Activated naive CD4-positive, alpha-beta T cell treated with anti-CD3 and anti-CD28 coated beads for 36 hours (primary cell): ENCODE measurements around the gene SARDH. TPM values are rescaled to one million over a fixed set of nuclear protein-coding genes. Genes with fewer than 3 reads are reported as not detected.

ENCODE experiments used
- CTCF ChIA-PET: fragments of 350-600 bp; sonication (Branson Sonifier 250); formaldehyde crosslinking; loops from one replicate; lab custom pipeline; 2021; ENCODE audit warnings: antibody characterized with exemption; lab: Charles Lee
- DNase-seq: peaks from one replicate; pipeline ENCODE4 v3.0.0-alpha.2; 2020
- H3K27ac Mint-ChIP-seq: one replicate; pipeline ENCODE4 v1.8.0; 2021; ENCODE audit warnings: mild to moderate bottlenecking, mixed read lengths
- H3K27me3 Mint-ChIP-seq: one replicate; pipeline ENCODE4 v1.8.0; 2021; ENCODE audit warnings: low read depth, mixed read lengths
- H3K36me3 Mint-ChIP-seq: one replicate; pipeline ENCODE4 v1.8.0; 2021; ENCODE audit warnings: low read depth, mixed read lengths
- H3K4me1 Mint-ChIP-seq: one replicate; pipeline ENCODE4 v1.8.0; 2021; ENCODE audit warnings: low read depth, mixed read lengths
- H3K4me3 Mint-ChIP-seq: one replicate; pipeline ENCODE4 v1.8.0; 2021; ENCODE audit warnings: mild to moderate bottlenecking, moderate library complexity, mixed read lengths
- H3K9me3 Mint-ChIP-seq: one replicate; pipeline ENCODE4 v1.8.0; 2021; ENCODE audit warnings: mixed read lengths
- intact Hi-C: fragments of 100-400 bp; cut with micrococcal nuclease; formaldehyde crosslinking; loops from one replicate; pipeline ENCODE4 v1.15.1; 2023
- total RNA-seq, 2 experiments: library from RNA; stranded (reverse); gene quantifications; one replicate each; pipeline ENCODE4 v1.2.3, GENCODE V29; 2021

The SARDH gene
- total RNA-seq, 2 experiments from 2014 or later = 7.7 TPM

DNA sequence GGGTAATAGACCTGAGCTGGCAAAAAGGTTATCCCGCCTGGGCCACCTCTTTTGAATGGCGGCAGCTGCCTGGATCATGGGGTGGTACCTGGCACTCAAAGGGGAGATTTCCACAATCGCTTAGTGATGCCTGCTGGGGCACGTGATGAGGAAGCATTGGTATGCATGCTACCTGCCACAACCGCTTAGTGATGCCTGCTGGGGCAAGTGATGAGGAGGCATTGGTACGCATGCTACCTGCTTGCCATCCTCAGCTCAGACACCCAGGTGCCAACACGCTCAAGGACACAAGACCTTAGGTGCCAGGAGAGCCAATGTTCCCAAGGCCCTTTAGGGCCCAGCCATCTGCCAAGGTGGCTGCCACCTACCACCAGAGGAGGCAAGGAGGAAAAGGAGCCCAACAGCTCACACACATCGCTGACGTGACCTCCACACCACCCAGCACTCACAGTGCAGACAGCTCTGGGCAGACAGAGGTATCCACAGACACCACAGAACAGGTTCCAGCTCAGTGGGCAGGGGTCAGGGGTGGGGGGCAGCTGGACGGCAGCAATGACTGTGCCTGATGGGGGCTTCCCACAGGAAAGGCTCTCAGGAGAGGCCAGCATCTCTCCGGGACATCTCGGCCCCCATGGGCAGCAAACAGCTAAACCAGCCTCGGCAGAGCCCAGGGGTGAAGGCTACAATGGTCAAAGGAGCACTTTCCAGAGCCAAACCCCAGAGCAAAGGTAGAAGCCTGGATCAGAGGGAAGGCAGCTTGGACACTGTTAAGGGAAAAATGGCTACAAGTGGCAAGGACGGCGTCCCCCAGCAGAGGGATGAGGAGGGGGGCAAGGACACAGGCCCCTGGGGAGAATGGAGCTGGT is 43.0 kb upstream of the SARDH start:
- Mint-ChIP-seq H3K36me3 (no peaks in the 10 kb centered on the region), H3K9me3 (no peaks in the 10 kb centered on the region), H3K27ac (no peak overlapping the region), H3K27me3 (no peaks in the 10 kb centered on the region), H3K4me1 (no peaks in the 10 kb centered on the region), H3K4me3 (no peak overlapping the region)
- CTCF ChIA-PET = interaction anchor here (0.6 to 5.2 kb wide), 12 partner anchors 8 to 220 kb away, joined by 3 to 84 read pairs (median 4); no protein-coding TSS in a partner anchor
- intact Hi-C loops = no loop called here
- no peak for DNase-seq

DNA sequence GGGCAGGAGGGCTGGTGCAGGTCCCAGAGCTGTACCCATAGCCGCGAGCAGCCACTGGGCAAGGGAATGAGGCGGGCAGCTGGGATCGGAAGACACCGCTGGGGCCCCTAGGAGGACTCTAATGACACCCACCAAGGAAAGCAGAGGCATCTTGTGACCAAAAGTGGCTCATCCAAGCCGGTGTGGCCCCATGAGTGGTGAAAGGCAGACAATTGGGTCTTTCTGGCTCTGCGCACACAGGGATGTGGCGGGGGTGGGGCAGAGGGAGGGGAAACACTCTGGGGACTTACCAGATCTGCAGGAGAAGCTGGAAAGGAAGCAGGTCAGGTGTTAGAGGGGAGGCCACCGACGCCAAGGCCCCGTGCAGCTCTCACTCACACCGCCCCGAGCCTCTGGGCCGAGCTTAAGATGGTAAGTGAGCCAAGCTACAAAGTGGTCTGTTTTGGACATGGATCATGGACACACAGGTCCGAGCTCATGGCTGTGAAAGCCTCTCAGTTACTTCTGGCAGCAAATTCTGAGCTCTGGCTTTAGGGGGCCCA is 42.3 kb upstream of the SARDH start:
- H3K9me3 Mint-ChIP-seq = no peaks in the 10 kb centered on the region
- peaks cover under 1% of the 10 kb centered on the region for H3K36me3 Mint-ChIP-seq
- no peak overlapping the region for H3K27ac Mint-ChIP-seq
- CTCF ChIA-PET = interaction anchor here (0.6 to 5.2 kb wide), 2 partner anchors 206 to 215 kb away, joined by 3 to 84 read pairs; no protein-coding TSS in a partner anchor
- no peak for DNase-seq
- intact Hi-C loops = no loop called here
- H3K4me1 Mint-ChIP-seq = no peaks in the 10 kb centered on the region
- H3K4me3 Mint-ChIP-seq = no peak overlapping the region
- H3K27me3 Mint-ChIP-seq = no peaks in the 10 kb centered on the region

DNA sequence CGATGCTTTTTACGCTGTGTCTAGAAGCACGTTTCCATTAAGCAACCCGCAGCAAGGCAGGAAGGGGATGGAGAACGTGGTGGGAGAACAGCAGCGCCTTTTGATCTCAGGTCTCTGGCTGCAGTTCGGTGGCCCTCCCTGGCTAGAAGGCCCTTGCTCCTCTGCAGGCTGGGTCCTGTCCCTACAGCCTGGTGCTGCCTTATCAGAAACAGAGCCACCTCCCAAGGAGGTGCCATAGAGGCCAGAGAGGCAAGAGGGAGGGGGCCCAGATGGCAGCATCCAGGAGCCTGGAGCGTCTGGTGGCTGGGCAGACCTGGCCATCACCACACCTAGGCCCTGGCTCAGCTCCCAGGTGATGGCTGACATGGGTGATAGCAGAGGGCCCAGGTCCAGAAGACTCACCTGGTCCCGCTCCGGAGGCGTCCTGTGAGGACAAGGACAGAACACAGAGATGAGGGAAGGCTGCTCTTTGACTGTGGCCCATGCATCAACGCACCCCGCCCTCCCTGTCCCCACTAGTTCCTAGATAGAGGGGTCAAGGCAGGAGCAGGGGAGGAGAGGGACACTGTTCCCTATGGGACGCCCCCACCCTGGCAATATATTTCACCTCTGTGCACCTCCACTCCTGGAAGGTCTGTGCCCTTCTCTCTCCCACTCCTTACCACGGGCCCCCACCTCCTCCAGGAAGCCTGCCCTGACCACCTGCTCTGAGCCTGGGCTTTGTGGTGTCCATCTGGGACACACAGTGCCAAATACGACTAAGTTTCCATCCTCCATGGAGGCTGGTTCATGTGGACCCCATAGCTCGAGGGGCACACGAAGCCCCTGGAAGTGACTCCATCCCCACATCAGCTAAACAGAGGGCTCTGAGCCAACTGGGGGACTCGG is 41.6 kb upstream of the SARDH start:
- Mint-ChIP-seq H3K4me1 (no peaks in the 10 kb centered on the region), H3K9me3 (no peaks in the 10 kb centered on the region), H3K4me3 (no peak overlapping the region), H3K27me3 (no peaks in the 10 kb centered on the region), H3K36me3 (peaks cover 2% of the 10 kb centered on the region), H3K27ac (no peak overlapping the region)
- intact Hi-C loops = no loop called here
- DNase-seq = no peak
- CTCF ChIA-PET = interaction anchor here (5.2 kb wide), 1 partner anchor 215 kb away, joined by 84 read pairs; no protein-coding TSS in a partner anchor

DNA sequence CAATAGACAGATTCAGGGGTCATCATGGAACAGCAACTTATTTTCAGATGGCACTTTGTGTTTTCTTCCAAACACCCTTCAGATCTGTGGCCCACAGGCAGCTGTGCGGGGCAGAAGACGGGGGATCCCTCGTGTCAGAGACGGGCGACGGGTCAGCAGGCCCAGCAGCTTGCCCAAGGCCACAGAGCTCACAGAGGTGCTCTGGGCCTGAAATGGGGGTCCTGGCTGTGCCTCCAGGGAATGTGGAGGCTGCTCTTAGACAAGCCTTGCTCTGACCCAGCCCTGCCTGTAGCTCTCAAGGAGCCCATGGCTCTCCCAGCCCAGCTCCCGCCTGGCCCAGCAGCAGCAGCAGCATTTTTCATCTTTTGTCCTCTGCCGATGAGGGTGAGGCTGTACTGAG is 40.9 kb upstream of the SARDH start:
- no peak for DNase-seq
- Mint-ChIP-seq H3K27me3 (no peaks in the 10 kb centered on the region), H3K4me1 (no peaks in the 10 kb centered on the region), H3K4me3 (no peak overlapping the region), H3K27ac (no peak overlapping the region), H3K36me3 (peaks cover 5% of the 10 kb centered on the region), H3K9me3 (peaks cover under 1% of the 10 kb centered on the region)
- CTCF ChIA-PET = interaction anchor here (5.2 kb wide), 1 partner anchor 216 kb away, joined by 84 read pairs; no protein-coding TSS in a partner anchor
- intact Hi-C loops = no loop called here

DNA sequence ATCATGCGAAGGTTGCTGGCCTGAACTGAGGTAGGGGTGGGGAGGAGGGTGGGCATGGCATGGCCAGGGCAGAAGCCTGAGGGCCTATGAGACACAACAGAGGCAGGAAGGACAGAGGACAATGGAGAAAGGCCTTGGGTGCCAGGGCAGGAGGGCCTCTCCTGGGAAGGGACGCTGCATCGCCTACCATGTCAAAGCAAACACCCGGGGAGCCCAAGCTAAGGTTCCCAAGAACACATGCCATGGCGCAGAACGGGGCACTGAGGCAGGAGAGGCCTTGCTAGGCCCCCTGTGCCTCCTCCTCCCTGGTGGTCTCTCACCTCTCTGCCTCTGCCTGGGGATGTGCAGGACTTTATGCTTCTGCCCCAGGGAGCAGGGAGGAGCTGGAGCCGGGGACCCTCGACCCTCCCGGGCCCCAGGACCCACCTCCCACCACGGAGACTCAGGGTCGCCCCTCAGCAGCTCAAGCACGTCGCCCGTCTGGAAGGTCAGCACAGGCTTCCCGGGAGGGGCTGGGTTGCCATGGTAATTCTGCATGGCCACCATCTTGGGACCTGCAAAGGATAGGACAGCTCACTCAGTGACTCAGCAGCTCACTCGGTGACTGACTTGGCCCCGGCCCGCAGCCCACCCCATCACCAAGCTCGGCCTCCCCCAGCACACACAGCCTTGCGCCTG is 40.3 kb upstream of the SARDH start:
- intact Hi-C loops = no loop called here
- H3K4me1 Mint-ChIP-seq = no peaks in the 10 kb centered on the region
- H3K4me3 Mint-ChIP-seq = no peak overlapping the region
- CTCF ChIA-PET = interaction anchor here (5.2 kb wide), 1 partner anchor 217 kb away, joined by 84 read pairs; no protein-coding TSS in a partner anchor
- H3K9me3 Mint-ChIP-seq = peaks cover 2% of the 10 kb centered on the region
- no peaks in the 10 kb centered on the region for H3K27me3 Mint-ChIP-seq
- H3K36me3 Mint-ChIP-seq = peaks cover 6% of the 10 kb centered on the region
- no peak overlapping the region for H3K27ac Mint-ChIP-seq
- DNase-seq = no peak

DNA sequence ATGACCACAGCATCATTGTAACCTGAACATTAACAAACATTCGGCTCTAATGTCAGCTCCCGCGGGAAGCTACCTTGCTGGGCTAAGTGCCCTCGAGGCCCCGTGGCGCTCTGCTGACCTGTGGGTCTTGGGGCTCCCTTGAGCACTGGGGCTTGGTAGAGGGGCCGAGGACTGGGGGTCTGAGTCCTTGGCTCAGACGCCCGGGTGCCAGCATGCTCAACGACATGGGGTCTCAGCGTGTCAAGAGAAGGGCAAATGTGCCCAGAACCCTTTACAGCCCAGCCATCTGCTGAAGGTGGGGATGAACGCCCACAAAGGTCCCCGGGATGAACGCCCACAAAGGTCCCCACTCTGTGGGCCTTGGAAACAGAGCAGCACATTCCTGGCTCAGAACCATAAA is 39.7 kb upstream of the SARDH start:
- Mint-ChIP-seq H3K27me3 (no peaks in the 10 kb centered on the region), H3K9me3 (peaks cover 2% of the 10 kb centered on the region), H3K27ac (no peak overlapping the region), H3K4me1 (no peaks in the 10 kb centered on the region), H3K36me3 (peaks cover 6% of the 10 kb centered on the region), H3K4me3 (no peak overlapping the region)
- DNase-seq = no peak
- CTCF ChIA-PET = interaction anchor here (1.3 kb wide), 1 partner anchor 217 kb away, joined by 3 read pairs; no protein-coding TSS in a partner anchor
- intact Hi-C loops = no loop called here

DNA sequence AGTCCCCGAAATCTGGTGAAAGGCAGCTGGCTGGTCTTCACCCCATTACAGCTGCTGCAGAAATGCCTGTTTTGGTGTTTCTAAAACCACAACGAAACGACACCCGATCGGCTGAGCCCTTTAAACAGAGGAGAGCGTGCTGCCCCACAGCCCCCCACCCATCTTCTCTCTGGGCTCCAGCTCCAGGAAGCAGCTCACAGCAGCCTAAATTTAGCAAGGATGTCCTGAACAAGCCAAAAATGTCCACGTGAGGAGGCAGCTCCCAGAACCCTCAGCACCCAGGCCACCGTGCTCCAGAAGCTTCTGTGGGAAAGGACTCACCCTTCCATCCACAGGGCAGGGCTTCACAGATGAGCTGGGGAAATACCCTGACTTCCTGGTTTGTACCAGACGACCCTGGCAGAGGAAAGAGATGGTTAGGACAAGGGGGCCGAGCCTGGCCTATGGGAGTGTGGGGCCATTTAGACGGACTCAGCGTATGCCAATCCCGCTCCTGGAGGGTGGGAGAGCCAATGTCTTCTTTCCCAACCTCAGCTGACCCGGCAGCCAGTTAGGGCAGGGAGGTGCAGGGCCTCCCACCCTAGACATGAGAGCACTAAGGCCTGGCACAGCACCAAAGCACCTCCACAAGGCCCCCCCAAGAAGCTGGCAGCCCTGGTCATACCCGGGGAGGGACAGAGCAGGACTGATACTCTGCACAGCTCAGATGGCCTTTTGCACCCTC is 39.1 kb upstream of the SARDH start:
- H3K9me3 Mint-ChIP-seq = peaks cover 2% of the 10 kb centered on the region
- no peak overlapping the region for H3K27ac Mint-ChIP-seq
- CTCF ChIA-PET = interaction anchor here (1.3 kb wide), 1 partner anchor 217 kb away, joined by 3 read pairs; no protein-coding TSS in a partner anchor
- H3K4me1 Mint-ChIP-seq = no peaks in the 10 kb centered on the region
- no peak for DNase-seq
- H3K4me3 Mint-ChIP-seq = no peak overlapping the region
- no peaks in the 10 kb centered on the region for H3K27me3 Mint-ChIP-seq
- H3K36me3 Mint-ChIP-seq = peaks cover 6% of the 10 kb centered on the region
- intact Hi-C loops = no loop called here

DNA sequence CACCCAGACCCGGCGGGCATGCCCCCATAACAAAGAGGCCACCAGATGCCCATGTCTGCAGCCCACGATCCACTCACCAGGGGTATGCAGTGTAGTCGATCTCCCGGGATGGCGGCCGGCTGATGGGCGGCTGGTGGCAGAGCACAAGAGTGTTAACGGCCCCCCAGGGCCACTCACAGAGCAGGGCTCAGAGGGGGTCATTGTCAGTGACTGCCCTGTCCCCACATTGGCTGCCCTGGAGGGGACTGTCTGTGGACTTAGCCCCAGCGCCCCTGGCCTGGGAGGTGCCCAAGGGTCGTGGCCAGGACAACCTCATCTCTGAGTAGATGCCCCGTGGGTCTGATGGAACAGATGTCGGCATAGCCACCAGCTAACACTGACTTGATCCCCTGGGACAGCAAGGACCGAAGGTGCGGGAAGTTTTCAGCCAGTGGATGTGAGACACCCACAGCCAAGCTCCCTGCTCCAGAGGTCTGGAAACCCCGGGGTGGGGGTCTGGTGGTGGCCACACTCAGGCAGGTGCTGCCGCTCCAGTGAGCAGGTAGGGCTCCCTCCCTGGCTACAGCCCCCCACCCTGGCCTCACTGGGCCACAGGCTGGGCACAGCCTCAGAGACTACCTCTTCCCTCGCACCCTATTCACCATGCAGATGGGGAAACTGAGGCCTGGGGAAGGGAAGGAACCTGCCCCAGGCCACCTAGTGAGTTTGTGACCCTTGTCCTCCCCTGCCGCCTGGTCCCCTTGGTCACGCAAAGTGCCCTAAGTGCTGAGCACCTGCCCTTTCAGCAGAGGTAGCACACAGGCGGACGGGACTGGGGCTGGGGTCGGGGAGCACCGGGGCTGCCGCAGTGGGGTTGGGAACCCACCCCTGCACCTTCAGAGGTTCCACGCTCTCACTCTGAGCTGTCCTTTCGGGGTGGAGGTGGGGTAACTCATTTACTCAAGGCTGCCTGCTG is 38.1 kb upstream of the SARDH start:
- Mint-ChIP-seq H3K27me3 (no peaks in the 10 kb centered on the region), H3K36me3 (peaks cover 6% of the 10 kb centered on the region), H3K27ac (no peak overlapping the region), H3K4me1 (no peaks in the 10 kb centered on the region), H3K9me3 (peaks cover 2% of the 10 kb centered on the region), H3K4me3 (no peak overlapping the region)
- CTCF ChIA-PET = interaction anchor here (0.6 kb wide), 1 partner anchor 435 kb away, joined by 3 read pairs; no protein-coding TSS in a partner anchor
- intact Hi-C loops = no loop called here
- no peak for DNase-seq

DNA sequence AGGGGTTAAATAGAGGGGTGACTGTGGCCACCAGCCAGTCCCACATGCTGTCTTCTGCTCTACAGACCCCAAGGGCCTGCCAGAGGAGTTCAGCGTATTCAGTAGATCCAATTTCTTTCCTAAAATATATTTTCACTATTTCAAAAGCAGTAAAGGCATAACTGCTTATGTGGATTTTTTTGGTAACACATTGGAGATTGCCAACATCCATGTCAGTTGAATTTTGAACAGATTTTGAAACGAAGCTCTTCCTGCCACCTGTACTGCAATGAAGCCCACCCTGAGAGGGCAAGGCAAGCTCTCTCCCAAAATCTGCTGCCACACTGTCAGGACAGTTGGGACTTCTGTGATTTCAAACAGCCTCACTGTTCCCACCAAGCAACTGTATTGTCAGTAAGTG is 37.1 kb upstream of the SARDH start:
- intact Hi-C loops = no loop called here
- Mint-ChIP-seq H3K4me3 (no peak overlapping the region), H3K4me1 (no peaks in the 10 kb centered on the region), H3K36me3 (peaks cover 6% of the 10 kb centered on the region), H3K9me3 (peaks cover 2% of the 10 kb centered on the region), H3K27ac (no peak overlapping the region), H3K27me3 (no peaks in the 10 kb centered on the region)
- DNase-seq = no peak
- CTCF ChIA-PET = interaction anchor here (0.6 to 0.8 kb wide), 2 partner anchors 32 to 434 kb away, joined by 3 read pairs; no protein-coding TSS in a partner anchor

DNA sequence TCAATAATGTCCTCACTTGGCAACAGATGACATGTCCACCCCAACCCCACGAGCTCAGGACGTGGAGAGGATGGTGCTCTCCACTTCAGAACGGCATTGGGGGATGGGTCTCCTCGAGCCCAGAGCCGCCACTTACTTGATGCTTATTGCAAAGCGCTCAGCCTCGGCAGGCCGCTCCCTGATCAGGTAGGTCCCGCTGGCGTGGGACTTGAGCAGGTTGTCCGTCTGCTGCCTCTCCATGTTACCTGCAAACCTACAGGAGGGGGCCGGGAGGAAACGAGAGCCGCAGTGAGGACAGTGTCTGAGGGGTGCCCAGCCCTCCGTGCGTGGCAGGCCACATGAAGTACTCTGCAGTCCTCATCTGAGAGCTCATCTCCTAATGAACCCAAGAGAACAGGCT is 36.6 kb upstream of the SARDH start:
- no peaks in the 10 kb centered on the region for H3K27me3 Mint-ChIP-seq
- no peaks in the 10 kb centered on the region for H3K4me1 Mint-ChIP-seq
- CTCF ChIA-PET = interaction anchor here (0.8 kb wide), 1 partner anchor 32 kb away, joined by 3 read pairs; no protein-coding TSS in a partner anchor
- H3K9me3 Mint-ChIP-seq = peaks cover 2% of the 10 kb centered on the region
- H3K4me3 Mint-ChIP-seq = no peak overlapping the region
- no peak overlapping the region for H3K27ac Mint-ChIP-seq
- DNase-seq = no peak
- intact Hi-C loops = no loop called here
- peaks cover 6% of the 10 kb centered on the region for H3K36me3 Mint-ChIP-seq
